ENCODE data around the gene HPS5.
"Not testable (repeated sequence)": the region's sequence is repeated elsewhere in the genome, so short reads cannot be mapped to it uniquely, and the experiment has no call there.

Gene HPS5

DNA sequence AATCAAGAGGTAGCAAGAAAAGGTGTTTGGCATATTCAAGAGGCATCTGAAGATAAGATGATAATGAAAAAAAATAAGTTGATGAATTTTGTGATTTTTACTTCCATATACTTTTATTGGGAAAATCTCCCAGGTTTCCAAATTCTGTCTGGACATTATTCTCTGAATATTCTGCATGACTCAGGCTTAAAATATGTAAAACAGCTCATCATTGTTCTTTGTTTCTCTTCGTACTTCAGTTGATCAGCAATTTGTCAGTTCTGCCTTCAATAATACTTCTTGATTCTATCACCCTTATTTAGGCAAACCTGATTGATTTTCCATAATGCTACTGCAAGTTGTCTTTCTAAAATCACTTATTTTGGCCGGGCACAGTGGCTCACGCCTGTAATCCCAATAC, 30.6 kb upstream of the HPS5 start:
- no peak overlapping the region for H3K27ac ChIP-seq (ENCODE audit: insufficient read depth, low read depth, low read length, poor library complexity, severe bottlenecking)
- H3K27me3 ChIP-seq (ENCODE audit: control insufficient read depth, insufficient read depth, low read length, poor library complexity, severe bottlenecking): no peaks in the 10 kb centered on the region
- no peak overlapping the region for H3K4me3 ChIP-seq (ENCODE audit: insufficient read depth, low read depth, low read length)
- H3K9me3 ChIP-seq (ENCODE audit: control insufficient read depth, low read length): no peaks in the 10 kb centered on the region
- H3K36me3 ChIP-seq (ENCODE audit: control insufficient read depth, insufficient read depth, low read length): peaks cover 7% of the 10 kb centered on the region
- 89 to 93% methylated on average over 3 of the region's 3 CpGs for WGBS, 2 experiments
- H3K4me1 ChIP-seq (ENCODE audit: control insufficient read depth, insufficient read depth, low read length): no peaks in the 10 kb centered on the region

DNA sequence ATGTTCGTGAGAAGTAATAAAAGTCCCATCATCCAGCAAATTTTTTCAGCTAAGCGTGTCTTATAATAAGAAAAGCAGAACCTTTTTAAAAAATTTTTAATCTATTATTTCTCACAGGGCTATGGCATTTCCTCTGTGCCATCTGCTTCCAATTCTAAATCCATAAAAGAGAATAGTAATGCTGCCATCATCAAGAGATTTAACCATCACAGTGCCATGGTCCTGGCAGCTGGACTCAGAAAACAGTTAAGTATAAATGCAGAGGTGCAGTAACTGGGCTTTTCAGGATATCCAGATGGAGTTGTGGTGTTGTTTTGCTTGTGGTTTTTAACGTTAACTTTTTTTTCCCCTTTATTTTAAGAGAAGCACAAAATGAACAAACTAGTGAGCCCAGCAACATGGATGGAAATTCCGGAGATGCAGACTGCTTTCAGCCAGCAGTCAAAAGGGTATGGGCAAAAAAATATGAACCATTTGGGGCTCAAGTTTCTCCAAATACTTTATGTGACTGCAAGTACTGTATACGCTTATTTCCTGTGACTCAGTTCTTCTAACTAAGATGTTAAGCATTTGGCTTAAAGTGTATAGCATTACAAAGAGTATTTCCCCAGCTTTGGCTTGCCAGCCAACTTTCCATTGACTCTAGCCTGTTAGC, 25.7 kb upstream of the HPS5 start:
- Histone ChIP-seq H3K27me3 (ENCODE audit: control insufficient read depth, insufficient read depth, low read length, poor library complexity, severe bottlenecking) (no peaks in the 10 kb centered on the region), H3K36me3 (ENCODE audit: control insufficient read depth, insufficient read depth, low read length) (peaks cover 7% of the 10 kb centered on the region), H3K27ac (ENCODE audit: insufficient read depth, low read depth, low read length, poor library complexity, severe bottlenecking) (no peak overlapping the region), H3K9me3 (ENCODE audit: control insufficient read depth, low read length) (no peaks in the 10 kb centered on the region), H3K4me1 (ENCODE audit: control insufficient read depth, insufficient read depth, low read length) (no peaks in the 10 kb centered on the region), H3K4me3 (ENCODE audit: insufficient read depth, low read depth, low read length) (no peak overlapping the region)
- 93 to 95% methylated on average over 5 of the region's 5 CpGs for whole genome bisulfite sequencing, 2 experiments

DNA sequence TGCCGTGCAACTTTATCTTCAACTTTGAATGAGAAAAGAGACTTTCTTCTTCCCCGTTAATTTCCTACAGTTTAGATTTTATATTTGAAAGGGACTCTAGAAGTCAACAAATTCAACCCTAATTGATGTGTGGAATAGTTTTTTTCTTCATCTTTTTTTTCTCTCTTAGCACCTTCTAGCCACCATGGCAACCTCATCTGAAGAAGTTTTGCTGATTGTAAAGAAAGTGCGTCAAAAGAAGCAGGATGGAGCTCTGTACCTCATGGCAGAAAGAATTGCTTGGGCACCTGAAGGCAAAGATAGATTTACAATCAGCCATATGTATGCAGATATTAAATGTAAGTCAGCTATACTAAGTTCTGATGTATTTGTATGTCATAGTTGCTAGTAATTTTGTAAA, 11.0 kb upstream of the HPS5 start:
- Histone ChIP-seq H3K4me3 (ENCODE audit: insufficient read depth, low read depth, low read length) (no peak overlapping the region), H3K36me3 (ENCODE audit: control insufficient read depth, insufficient read depth, low read length) (peaks cover 18% of the 10 kb centered on the region), H3K4me1 (ENCODE audit: control insufficient read depth, insufficient read depth, low read length) (no peaks in the 10 kb centered on the region), H3K27me3 (ENCODE audit: control insufficient read depth, insufficient read depth, low read length, poor library complexity, severe bottlenecking) (no peaks in the 10 kb centered on the region), H3K27ac (ENCODE audit: insufficient read depth, low read depth, low read length, poor library complexity, severe bottlenecking) (no peak overlapping the region), H3K9me3 (ENCODE audit: control insufficient read depth, low read length) (no peaks in the 10 kb centered on the region)
- WGBS, 2 experiments: 94 to 100% methylated on average over 2 to 3 of the region's 3 CpGs

DNA sequence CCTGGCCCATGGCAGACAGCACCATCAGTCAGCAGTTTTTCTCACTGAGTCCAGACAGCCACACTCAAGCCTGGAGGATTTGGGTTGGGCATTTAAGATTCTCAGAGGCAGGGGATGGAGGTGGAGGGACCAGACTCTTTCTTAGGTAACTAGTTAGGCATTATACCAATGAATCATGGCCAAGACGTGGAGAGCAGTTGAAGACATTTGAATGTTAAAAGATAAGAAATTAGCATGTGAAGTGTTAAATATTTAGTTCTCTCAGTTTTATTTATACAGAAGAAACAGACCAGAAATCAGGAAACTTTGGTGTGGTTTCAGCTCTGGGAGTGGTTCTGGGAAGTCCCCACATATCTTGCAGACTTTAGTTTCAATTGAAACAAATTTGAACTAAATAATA, 10.4 kb upstream of the HPS5 start:
- H3K4me3 ChIP-seq (ENCODE audit: insufficient read depth, low read depth, low read length): no peak overlapping the region
- peaks cover 14% of the 10 kb centered on the region for H3K36me3 ChIP-seq (ENCODE audit: control insufficient read depth, insufficient read depth, low read length)
- WGBS, 2 experiments: 90 to 100% methylated on average over 1 of the region's 1 CpG
- no peaks in the 10 kb centered on the region for H3K27me3 ChIP-seq (ENCODE audit: control insufficient read depth, insufficient read depth, low read length, poor library complexity, severe bottlenecking)
- no peak overlapping the region for H3K27ac ChIP-seq (ENCODE audit: insufficient read depth, low read depth, low read length, poor library complexity, severe bottlenecking)
- no peaks in the 10 kb centered on the region for H3K9me3 ChIP-seq (ENCODE audit: control insufficient read depth, low read length)
- H3K4me1 ChIP-seq (ENCODE audit: control insufficient read depth, insufficient read depth, low read length): no peaks in the 10 kb centered on the region

DNA sequence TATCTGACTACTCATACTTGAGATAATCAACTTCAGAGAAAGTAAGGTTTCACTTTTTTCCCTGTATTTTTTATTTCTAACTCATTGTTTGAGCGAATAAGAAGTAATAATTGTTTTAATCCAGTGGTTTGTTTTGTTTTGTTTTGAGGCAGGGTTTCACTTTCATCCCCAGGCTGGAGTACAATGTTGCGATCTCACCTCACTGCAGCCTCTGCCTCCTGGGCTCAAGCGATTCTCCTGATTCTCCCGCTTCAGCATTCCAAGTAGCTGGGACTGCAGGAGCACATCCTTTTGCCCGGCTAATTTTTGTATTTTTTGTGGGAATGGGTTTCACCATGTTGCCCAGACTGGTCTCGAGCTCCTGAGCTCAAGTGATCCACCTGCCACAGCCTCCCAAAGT, 9.0 kb upstream of the HPS5 start:
- Histone ChIP-seq H3K4me1 (ENCODE audit: control insufficient read depth, insufficient read depth, low read length) (no peaks in the 10 kb centered on the region), H3K9me3 (ENCODE audit: control insufficient read depth, low read length) (no peaks in the 10 kb centered on the region), H3K27ac (ENCODE audit: insufficient read depth, low read depth, low read length, poor library complexity, severe bottlenecking) (no peak overlapping the region), H3K4me3 (ENCODE audit: insufficient read depth, low read depth, low read length) (no peak overlapping the region), H3K27me3 (ENCODE audit: control insufficient read depth, insufficient read depth, low read length, poor library complexity, severe bottlenecking) (no peaks in the 10 kb centered on the region), H3K36me3 (ENCODE audit: control insufficient read depth, insufficient read depth, low read length) (peaks cover 5% of the 10 kb centered on the region)
- WGBS, 2 experiments: 90 to 91% methylated on average over 6 of the region's 6 CpGs

DNA sequence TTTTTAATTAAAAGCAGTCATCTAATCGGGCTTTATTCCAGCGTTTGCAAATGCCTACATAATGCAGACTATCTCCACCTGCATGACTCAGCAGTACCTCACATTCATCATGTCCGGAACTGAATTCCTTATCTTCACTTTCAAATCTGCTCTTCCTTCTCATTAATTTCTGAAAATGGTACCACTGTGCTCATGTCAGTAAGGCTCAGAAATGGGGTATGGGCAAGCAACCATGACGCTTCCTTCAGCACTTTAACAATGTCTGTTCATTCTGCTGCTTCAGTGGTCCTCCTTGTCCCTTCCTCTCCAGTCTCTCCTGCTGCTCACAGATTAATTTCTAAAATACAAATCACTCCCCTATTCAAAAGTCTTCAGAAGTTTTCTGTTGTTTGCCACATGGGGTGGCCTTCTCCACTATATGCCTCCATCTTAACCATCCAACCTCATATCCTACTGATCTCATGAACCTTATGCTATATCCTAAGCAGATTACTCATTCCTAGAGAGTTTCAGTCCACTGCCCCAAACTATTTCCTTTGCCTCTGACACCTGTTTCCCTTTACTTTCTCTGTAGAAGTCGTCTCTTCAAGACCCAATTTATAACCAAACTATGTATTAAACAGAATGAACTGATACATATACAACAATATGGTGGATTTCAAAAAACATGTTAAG, 7.4 kb upstream of the HPS5 start:
- Histone ChIP-seq H3K4me3 (ENCODE audit: insufficient read depth, low read depth, low read length) (no peak overlapping the region), H3K4me1 (ENCODE audit: control insufficient read depth, insufficient read depth, low read length) (peaks cover 3% of the 10 kb centered on the region), H3K27me3 (ENCODE audit: control insufficient read depth, insufficient read depth, low read length, poor library complexity, severe bottlenecking) (no peaks in the 10 kb centered on the region), H3K27ac (ENCODE audit: insufficient read depth, low read depth, low read length, poor library complexity, severe bottlenecking) (no peak overlapping the region), H3K36me3 (ENCODE audit: control insufficient read depth, insufficient read depth, low read length) (peaks cover 5% of the 10 kb centered on the region), H3K9me3 (ENCODE audit: control insufficient read depth, low read length) (no peaks in the 10 kb centered on the region)
- 85 to 96% methylated on average over 4 to 5 of the region's 5 CpGs for WGBS, 2 experiments

DNA sequence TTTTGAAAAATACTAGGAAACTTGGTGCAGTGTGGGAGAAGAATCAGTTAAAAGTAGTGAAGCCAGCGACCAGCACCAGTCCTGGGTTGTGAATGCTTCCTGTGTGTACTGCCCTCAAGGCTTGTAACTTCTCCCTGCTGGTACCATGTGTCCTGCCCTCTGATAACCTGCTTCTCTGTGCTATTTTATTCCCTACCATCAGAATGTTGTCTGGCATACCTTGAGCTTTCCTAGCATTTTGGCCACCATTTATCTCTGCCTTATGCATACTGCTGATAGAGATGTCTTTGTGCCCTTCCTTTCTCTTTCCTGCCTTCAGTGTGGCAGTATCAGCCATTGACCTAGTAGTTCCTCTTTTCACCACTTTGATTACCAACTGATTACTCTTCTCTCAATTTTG, 2.4 kb upstream of the HPS5 start:
- no peak overlapping the region for H3K27ac ChIP-seq (ENCODE audit: insufficient read depth, low read depth, low read length, poor library complexity, severe bottlenecking)
- H3K9me3 ChIP-seq (ENCODE audit: control insufficient read depth, low read length): no peaks in the 10 kb centered on the region
- 88 to 89% methylated on average over 1 of the region's 1 CpG for WGBS, 2 experiments
- no peak overlapping the region for H3K4me3 ChIP-seq (ENCODE audit: insufficient read depth, low read depth, low read length)
- no peaks in the 10 kb centered on the region for H3K27me3 ChIP-seq (ENCODE audit: control insufficient read depth, insufficient read depth, low read length, poor library complexity, severe bottlenecking)
- peaks cover 22% of the 10 kb centered on the region for H3K4me1 ChIP-seq (ENCODE audit: control insufficient read depth, insufficient read depth, low read length)
- no peaks in the 10 kb centered on the region for H3K36me3 ChIP-seq (ENCODE audit: control insufficient read depth, insufficient read depth, low read length)

DNA sequence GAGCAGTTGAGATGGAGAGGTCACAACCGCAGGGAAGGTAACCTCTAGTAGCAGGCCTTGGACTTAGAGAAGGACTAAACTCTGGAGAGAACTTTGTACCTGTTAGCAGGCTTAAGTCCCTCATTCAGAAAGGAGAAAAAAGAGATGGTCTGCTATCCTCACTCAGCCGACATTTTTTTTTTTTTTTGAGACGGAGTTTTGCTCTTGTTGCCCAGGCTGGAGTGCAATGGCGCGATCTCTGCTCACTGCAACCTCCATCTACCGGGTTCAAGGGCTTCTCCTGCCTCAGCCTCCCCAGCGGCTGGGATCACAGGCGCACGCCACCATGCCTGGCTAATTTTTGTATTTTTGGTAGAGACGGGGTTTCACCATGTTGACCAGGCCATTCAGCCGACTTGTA, 1.9 kb upstream of the HPS5 start:
- not testable (repeated sequence) for H3K36me3 ChIP-seq (ENCODE audit: control insufficient read depth, insufficient read depth, low read length); H3K27ac ChIP-seq (ENCODE audit: insufficient read depth, low read depth, low read length, poor library complexity, severe bottlenecking); H3K4me3 ChIP-seq (ENCODE audit: insufficient read depth, low read depth, low read length); H3K9me3 ChIP-seq (ENCODE audit: control insufficient read depth, low read length); H3K27me3 ChIP-seq (ENCODE audit: control insufficient read depth, insufficient read depth, low read length, poor library complexity, severe bottlenecking)
- WGBS, 2 experiments: 92 to 96% methylated on average over 10 to 11 of the region's 11 CpGs
- H3K4me1 ChIP-seq (ENCODE audit: control insufficient read depth, insufficient read depth, low read length): peaks cover 22% of the 10 kb centered on the region

DNA sequence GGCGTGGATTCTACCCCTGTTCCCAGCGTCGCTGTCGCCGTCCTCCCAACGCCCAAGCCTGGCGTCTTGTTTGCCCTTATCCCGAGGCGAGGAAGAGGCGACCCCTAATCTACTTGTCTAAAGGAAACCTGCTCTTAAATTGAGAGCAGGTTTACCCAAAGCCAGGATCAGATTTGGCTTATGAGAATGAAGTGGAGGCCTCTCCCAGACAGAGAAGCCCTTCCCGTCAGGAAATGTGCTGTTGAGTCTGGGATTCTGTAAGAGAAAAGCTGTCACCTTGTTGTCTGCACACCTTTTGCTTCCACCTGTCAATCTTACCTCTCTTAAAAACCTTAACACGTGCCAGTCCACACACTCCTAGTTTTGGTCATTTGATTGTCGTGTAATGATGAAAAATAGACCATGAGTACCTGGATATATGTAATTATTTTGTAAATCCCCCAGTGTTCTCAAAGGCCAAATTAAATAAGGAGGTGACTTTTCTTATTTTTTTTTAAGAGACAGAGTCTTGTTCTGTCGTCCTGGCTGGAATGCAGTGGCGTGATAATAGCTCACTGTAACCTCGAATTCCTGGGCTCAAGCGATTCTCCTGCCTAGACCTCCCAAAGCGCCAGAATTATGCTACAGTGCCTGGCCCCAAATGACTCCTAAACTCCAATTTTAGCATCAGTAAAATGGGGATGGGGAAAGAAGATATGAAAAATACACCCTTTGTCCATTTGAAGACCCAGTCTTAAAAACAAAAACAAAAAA, 1.1 kb upstream of the HPS5 start:
- peaks cover 22% of the 10 kb centered on the region for H3K4me1 ChIP-seq (ENCODE audit: control insufficient read depth, insufficient read depth, low read length)
- H3K36me3 ChIP-seq (ENCODE audit: control insufficient read depth, insufficient read depth, low read length): no peaks in the 10 kb centered on the region
- H3K9me3 ChIP-seq (ENCODE audit: control insufficient read depth, low read length): no peaks in the 10 kb centered on the region
- peak overlapping the region; percentile 96 for H3K4me3 ChIP-seq (ENCODE audit: insufficient read depth, low read depth, low read length)
- 9 to 13% methylated on average over 17 to 18 of the region's 18 CpGs for WGBS, 2 experiments
- no peaks in the 10 kb centered on the region for H3K27me3 ChIP-seq (ENCODE audit: control insufficient read depth, insufficient read depth, low read length, poor library complexity, severe bottlenecking)
- peak overlapping the region; percentile 3 for H3K27ac ChIP-seq (ENCODE audit: insufficient read depth, low read depth, low read length, poor library complexity, severe bottlenecking)

DNA sequence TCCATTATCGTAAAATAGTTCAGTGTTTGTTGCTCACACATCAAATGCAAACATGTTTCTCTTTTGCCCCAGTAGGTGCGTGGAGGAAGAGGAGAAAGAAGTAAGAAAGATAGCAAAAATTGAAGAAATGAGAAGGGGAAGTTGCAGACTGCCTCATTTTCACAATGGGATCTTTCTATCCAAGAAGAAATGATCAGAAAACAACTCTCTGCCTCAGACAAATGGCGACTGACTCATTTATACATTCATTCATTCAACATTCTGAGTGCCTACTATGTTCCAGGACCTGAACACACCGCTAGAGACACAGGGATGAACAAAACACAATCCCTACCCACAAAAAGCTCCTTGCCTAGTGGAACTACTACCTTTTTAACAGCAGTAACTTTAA, 367 bp downstream of the HPS5 start:
- H3K27ac ChIP-seq (ENCODE audit: insufficient read depth, low read depth, low read length, poor library complexity, severe bottlenecking): peak overlapping the region; percentile 96

More for the DNA sequence above, 367 bp downstream of the HPS5 start:
- H3K4me1 ChIP-seq (ENCODE audit: control insufficient read depth, insufficient read depth, low read length): peaks cover 22% of the 10 kb centered on the region
- WGBS, 2 experiments: 0 to 8% methylated on average over 3 to 4 of the region's 4 CpGs
- no peaks in the 10 kb centered on the region for H3K36me3 ChIP-seq (ENCODE audit: control insufficient read depth, insufficient read depth, low read length)
- no peaks in the 10 kb centered on the region for H3K9me3 ChIP-seq (ENCODE audit: control insufficient read depth, low read length)
- no peaks in the 10 kb centered on the region for H3K27me3 ChIP-seq (ENCODE audit: control insufficient read depth, insufficient read depth, low read length, poor library complexity, severe bottlenecking)
- peak overlapping the region; percentile 96 for H3K4me3 ChIP-seq (ENCODE audit: insufficient read depth, low read depth, low read length)

Measured in ectodermal cell (in vitro differentiated cells).